Stimulated activated CD8-positive, alpha-beta memory T cell treated with anti-CD3 and anti-CD28 coated beads, Interleukin-4, amount 100 ng/mL, for 24 hours (primary cell): ENCODE results near the gene RAB12.
"Not testable (repeated sequence)": the region's sequence is repeated elsewhere in the genome, so short reads cannot be mapped to it uniquely, and the experiment has no call there.

ENCODE experiments used
- DNase-seq: peaks from one replicate; pipeline ENCODE4 v3.0.0-alpha.2; 2020; ENCODE audit warnings: low read depth

Gene RAB12

GRCh38 chr18:8651478-8652261, 42.4 kb downstream of the RAB12 start:
- not testable (repeated sequence) for DNase-seq

GRCh38 chr18:8654503-8655451, 45.5 kb downstream of the RAB12 start:
- no peak for DNase-seq

- DNase-seq = no peak
Observed at GRCh38 chr18:8656232-8656631, 47.0 kb downstream of the RAB12 start.

- DNase-seq = no peak
Observed at GRCh38 chr18:8657050-8657820, 48.0 kb downstream of the RAB12 start.

- no peak for DNase-seq
Observed at GRCh38 chr18:8657873-8658470, 48.7 kb downstream of the RAB12 start.

- no peak for DNase-seq
Observed at GRCh38 chr18:8658858-8659485, 49.7 kb downstream of the RAB12 start.

GRCh38 chr18:8659609-8660242, 50.5 kb downstream of the RAB12 start:
- no peak for DNase-seq

- no peak for DNase-seq
Observed at GRCh38 chr18:8660316-8660715, 51.1 kb downstream of the RAB12 start.

GRCh38 chr18:8661754-8662559, 52.7 kb downstream of the RAB12 start:
- DNase-seq = no peak

GRCh38 chr18:8662560-8663255, 53.5 kb downstream of the RAB12 start:
- DNase-seq = no peak

- no peak for DNase-seq
Observed at GRCh38 chr18:8667846-8668245, 58.6 kb downstream of the RAB12 start.

- DNase-seq = no peak
Observed at GRCh38 chr18:8668381-8668780, 59.1 kb downstream of the RAB12 start.

- DNase-seq = no peak
Observed at GRCh38 chr18:8669571-8669970, 60.3 kb downstream of the RAB12 start.

GRCh38 chr18:8673256-8674209, 64.3 kb downstream of the RAB12 start:
- DNase-seq = no peak

GRCh38 chr18:8675057-8675456, 65.8 kb downstream of the RAB12 start:
- no peak for DNase-seq

- no peak for DNase-seq
Observed at GRCh38 chr18:8681196-8681595, 72.0 kb downstream of the RAB12 start.

- no peak for DNase-seq
Observed at GRCh38 chr18:8684577-8684976, 75.3 kb downstream of the RAB12 start.
